22Rv1 (cell line): Measurements from ENCODE around the gene NSUN7.

Source experiments
- H3K27ac ChIP-seq: fragments of 450-650 bp; 2 replicates; pipeline ENCODE4 v1.5.1; 2017
- ZFX ChIP-seq: fragments of 450-650 bp; IDR thresholded peaks from 2 replicates; pipeline ENCODE4 v1.6.1; 2017; ENCODE audit warnings: antibody characterized with exemption, borderline replicate concordance
- TF ChIP-seq, protein P1 (sequence below): fragments of 450-650 bp; IDR thresholded peaks from 2 replicates; pipeline ENCODE4 v1.5.1; 2017; ENCODE audit warnings: mild to moderate bottlenecking

NSUN7 gene

DNA sequence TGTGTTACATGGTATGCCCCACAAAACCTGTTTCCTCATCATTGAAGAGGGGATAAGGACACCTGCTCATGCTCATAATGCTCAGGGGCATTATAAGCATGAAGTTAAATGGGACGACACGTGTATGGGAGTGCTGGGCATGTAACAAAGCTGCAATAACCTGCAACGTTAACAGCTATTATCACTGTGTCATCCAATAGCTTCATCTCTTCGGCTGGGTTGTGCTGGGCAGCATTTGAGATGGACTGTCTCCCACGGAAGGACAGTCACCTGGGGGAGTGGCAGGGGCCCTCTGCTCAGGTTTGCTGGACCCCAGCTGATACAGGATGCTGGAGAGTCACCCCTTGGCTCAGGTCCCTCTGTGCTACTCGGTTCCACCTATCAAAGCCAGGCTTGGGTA lies 94.5 kb downstream of the NSUN7 start:
- TF ChIP-seq, protein P1, sequence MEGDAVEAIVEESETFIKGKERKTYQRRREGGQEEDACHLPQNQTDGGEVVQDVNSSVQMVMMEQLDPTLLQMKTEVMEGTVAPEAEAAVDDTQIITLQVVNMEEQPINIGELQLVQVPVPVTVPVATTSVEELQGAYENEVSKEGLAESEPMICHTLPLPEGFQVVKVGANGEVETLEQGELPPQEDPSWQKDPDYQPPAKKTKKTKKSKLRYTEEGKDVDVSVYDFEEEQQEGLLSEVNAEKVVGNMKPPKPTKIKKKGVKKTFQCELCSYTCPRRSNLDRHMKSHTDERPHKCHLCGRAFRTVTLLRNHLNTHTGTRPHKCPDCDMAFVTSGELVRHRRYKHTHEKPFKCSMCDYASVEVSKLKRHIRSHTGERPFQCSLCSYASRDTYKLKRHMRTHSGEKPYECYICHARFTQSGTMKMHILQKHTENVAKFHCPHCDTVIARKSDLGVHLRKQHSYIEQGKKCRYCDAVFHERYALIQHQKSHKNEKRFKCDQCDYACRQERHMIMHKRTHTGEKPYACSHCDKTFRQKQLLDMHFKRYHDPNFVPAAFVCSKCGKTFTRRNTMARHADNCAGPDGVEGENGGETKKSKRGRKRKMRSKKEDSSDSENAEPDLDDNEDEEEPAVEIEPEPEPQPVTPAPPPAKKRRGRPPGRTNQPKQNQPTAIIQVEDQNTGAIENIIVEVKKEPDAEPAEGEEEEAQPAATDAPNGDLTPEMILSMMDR: no peak
- TF ChIP-seq ZFX: no peak
- H3K27ac ChIP-seq: no peak overlapping the region

DNA sequence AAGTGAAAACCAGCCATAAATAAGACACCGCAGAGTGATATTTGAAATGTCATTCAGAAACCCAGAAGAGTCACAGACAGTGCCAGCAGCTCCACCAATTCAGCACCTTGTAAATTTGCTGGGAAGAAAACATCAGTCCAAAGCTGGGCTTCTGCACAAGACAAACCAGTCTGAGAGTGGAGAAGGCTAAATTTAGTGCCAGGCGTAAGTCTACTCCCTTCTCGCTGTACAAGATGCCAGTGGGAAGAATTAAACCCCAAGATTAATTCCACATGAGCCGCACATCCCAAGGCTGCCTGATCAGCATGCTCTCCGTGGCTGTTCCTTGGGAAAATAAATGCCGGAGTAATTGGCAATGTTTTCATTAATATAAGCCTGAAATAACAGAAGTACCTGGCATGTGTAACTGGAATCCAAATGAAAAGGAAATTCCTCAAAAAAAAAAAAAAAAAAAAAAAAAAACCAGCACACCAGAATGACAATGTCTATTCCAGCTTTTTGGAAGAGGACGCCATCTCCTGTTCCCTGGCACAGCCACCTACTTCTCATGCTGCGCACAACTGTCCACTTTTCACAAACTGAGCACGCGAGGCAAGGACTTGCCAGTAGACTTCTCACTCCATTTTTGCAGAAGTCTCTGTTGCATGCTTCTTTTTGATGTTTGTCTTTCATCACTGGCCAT lies 95.5 kb downstream of the NSUN7 start:
- no peak overlapping the region for H3K27ac ChIP-seq
- TF ChIP-seq, protein P1: no peak
- no peak for TF ChIP-seq ZFX

DNA sequence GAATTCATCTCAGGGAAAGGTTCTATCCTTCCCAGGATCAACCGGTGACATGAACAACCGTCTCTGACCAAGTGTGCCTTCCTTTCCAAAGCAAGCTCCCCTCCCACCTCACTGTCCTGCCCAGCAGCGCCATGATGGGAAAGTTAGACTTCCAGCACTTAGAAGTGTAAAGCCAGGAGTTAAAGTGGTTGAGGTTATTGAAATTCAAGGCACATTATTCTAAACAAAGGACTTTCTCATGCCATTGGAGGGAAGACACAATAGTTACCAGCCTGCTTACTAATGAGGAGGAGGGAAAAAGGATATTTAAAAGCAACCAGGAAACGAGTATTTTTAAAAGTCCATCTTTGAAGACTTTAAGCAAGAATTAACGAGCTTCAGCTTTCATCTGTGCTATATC lies 96.8 kb downstream of the NSUN7 start:
- no peak overlapping the region for H3K27ac ChIP-seq
- TF ChIP-seq, protein P1: no peak
- no peak for TF ChIP-seq ZFX

DNA sequence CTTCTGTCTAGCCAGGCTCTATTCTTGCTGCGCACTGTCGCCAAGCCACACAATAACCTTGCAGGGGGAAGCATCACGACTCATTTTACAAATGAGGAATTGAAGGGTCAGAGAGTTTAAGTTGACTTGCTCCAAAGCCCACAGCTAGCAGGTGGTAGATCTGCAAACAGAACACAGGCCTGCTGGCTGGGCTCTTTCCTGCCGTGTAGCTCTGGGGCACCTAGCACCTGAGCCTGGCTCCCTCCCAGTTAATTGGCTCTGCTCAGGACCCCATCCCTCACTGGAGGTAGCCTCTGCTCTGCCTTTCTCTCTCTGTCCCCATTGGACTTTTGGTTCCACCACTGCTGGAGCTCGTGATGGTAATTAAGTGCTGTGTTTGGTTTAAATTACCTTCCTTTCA lies 98.5 kb downstream of the NSUN7 start:
- no peak for TF ChIP-seq ZFX
- TF ChIP-seq, protein P1: no peak
- H3K27ac ChIP-seq: no peak overlapping the region

DNA sequence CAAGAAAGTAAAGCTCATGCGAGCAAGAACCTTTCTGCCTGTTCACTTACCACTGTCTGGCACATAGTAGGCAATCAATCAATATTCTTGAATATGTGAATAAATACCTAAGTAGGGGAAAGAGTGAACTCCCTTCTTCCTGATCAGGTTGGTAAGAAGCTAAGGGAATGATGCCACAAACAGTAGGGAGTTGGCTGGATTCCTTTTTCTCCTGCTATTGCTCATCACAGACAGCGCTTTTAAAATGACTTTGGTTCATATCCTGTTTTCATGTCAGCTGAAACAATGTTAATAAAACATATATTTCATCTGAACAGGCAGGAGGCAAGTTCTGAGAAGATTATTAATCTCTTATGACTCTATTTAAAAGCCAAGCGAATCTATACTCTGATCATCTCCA lies 99.2 kb downstream of the NSUN7 start:
- TF ChIP-seq, protein P1: no peak
- TF ChIP-seq ZFX: no peak
- H3K27ac ChIP-seq: no peak overlapping the region

DNA sequence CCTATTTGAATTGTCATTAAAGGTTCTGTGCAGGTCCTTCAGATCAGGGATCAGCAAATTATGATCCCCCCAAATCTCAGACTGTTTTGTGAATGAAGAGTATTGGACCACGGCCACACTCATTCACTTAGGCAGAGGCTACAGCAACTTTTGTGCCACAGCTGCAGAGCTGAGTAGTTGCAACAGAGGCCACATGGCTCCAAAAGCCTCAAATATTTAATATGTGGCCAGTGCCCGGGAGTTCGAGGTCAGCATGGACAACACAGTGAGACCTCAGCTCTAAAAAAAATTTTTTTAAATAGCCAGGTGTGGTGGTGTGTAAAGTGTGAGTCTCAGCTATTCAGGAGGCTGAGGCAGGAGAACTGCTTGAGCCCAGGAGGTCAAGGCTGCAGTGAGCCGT lies 100.7 kb downstream of the NSUN7 start:
- H3K27ac ChIP-seq: no peak overlapping the region
- TF ChIP-seq ZFX: no peak
- TF ChIP-seq, protein P1: no peak

DNA sequence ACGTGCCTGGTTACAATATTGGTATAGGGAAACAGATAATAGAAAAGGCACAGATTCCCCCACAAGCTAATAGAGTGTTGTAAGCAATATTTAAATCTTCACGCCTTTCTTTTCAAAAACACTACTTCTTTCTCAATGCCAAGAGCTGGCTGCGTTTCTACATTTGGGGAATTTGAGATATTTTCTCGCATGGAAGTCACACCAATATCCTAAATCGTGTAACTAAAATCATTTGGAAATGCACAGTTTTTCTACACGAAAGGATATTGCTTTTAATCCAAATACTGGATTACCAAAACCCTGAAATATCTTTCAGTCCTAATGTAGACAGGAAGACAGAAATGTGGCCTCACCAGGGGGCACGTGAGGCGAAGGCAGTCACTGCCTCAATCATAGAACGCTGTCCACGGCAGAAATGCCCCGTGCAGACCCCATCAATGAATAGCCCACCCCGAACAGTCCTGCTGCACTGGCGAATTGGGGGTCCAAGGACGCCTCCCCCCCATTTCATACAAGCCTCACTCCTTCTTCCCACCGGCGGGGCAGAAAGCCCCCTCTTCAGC lies 106.6 kb downstream of the NSUN7 start:
- TF ChIP-seq, protein P1: no peak
- no peak for TF ChIP-seq ZFX
- H3K27ac ChIP-seq: no peak overlapping the region
